GM12878 (cell line): ENCODE data around the gene AFF2. TPM values are rescaled to one million over a fixed set of nuclear protein-coding genes. Genes with fewer than 3 reads are reported as not detected.

Source experiments
- ATAC-seq: fragments of 200-7000 bp; cut with Tn5 transposase; 3 replicates; pipeline ENCODE4 v1.9.1; 2020; ENCODE audit warnings: mild to moderate bottlenecking, moderate library complexity
- BruUV-seq: library from RNA; stranded (reverse); fragments of 400-500 nt; replicated peaks from 2 replicates; lab custom pipeline; 2021; lab: Mats Ljungman, UMichigan
- CTCF ChIA-PET: fragments of 300-600 bp; sonication (Branson Sonifier 250); formaldehyde crosslinking; extraction: SDS; loops from one replicate; lab custom pipeline; 2021; ENCODE audit warnings: inconsistent platforms; lab: Yijun Ruan, JAX
- POLR2A ChIA-PET: fragments of 350-600 bp; formaldehyde crosslinking; extraction: SDS; loops from one replicate; lab custom pipeline; 2021; ENCODE audit warnings: inconsistent platforms; lab: Charles Lee
- RAD21 ChIA-PET: fragments of 300-600 bp; sonication (Branson Sonifier 250); formaldehyde crosslinking; loops from one replicate; lab custom pipeline; 2023; ENCODE audit warnings: antibody characterized with exemption; ENCODE audit not compliant: unreplicated experiment; lab: Charles Lee
- SMC1A ChIA-PET: fragments of 300-600 bp; sonication (Branson Sonifier 250); formaldehyde crosslinking; loops from one replicate; lab custom pipeline; 2023; ENCODE audit not compliant: unreplicated experiment, uncharacterized antibody; lab: Charles Lee
- DNase-seq: peaks from one replicate; pipeline ENCODE4 v3.0.0-alpha.2; 2011; ENCODE audit warnings: low read depth, low spot score
- FAIRE-seq: peaks from 3 replicates; lab custom pipeline; 2011; peaks lifted over from hg19 to GRCh38; lab: Jason Lieb, UNC
- H2AFZ ChIP-seq: 2 replicates; pipeline ENCODE4 v1.6.0; 2011; ENCODE audit warnings: low read depth, low read length, control low read depth; ENCODE audit not compliant: control insufficient read depth
- H3K27ac ChIP-seq: 2 replicates; pipeline ENCODE4 v1.5.1; 2011; ENCODE audit warnings: control low read depth; ENCODE audit not compliant: control insufficient read depth, insufficient read depth
- H3K27me3 ChIP-seq, 2 experiments: replicated peaks in 1 of 2; 2 replicates each; pipeline versions ENCODE4 v1.6.0 to v1.6.1; 2011; ENCODE audit warnings: low read length in 1 of 2; ENCODE audit not compliant: control insufficient read depth in 2 of 2, insufficient read depth in 2 of 2
- H3K36me3 ChIP-seq, 2 experiments: 2 replicates each; pipeline ENCODE4 v1.5.1; 2011; ENCODE audit warnings: low read length in 1 of 2; ENCODE audit not compliant: control insufficient read depth in 2 of 2, insufficient read depth in 2 of 2
- H3K4me1 ChIP-seq: 2 replicates; pipeline ENCODE4 v1.6.1; 2011; ENCODE audit warnings: mild to moderate bottlenecking, low read length, moderate library complexity, mixed read lengths; ENCODE audit not compliant: control insufficient read depth, insufficient read depth
- H3K4me2 ChIP-seq: 2 replicates; pipeline ENCODE4 v1.6.0; 2011; ENCODE audit warnings: control low read depth; ENCODE audit not compliant: control insufficient read depth, insufficient read depth
- H3K4me3 ChIP-seq: fragments of 200-600 bp; sonication (generic); 2 replicates; pipeline ENCODE4 v1.5.1; 2016
- H3K79me2 ChIP-seq: 2 replicates; pipeline ENCODE4 v1.6.0; 2011; ENCODE audit warnings: low read length; ENCODE audit not compliant: control insufficient read depth, insufficient read depth
- H3K9ac ChIP-seq: 2 replicates; pipeline ENCODE4 v1.8.0; 2011; ENCODE audit warnings: low read length, control low read depth, mixed read lengths; ENCODE audit not compliant: control insufficient read depth, insufficient read depth
- H3K9me3 ChIP-seq: replicated peaks from 3 replicates; pipeline ENCODE4 v1.5.1; 2011; ENCODE audit warnings: mild to moderate bottlenecking, low read length; ENCODE audit not compliant: control insufficient read depth, insufficient read depth
- H4K20me1 ChIP-seq: 2 replicates; pipeline ENCODE4 v1.6.0; 2011; ENCODE audit not compliant: control insufficient read depth, insufficient read depth
- CBFB ChIP-seq: IDR thresholded peaks from 2 replicates; pipeline ENCODE4 v1.6.1; 2016; ENCODE audit warnings: antibody characterized with exemption, low read depth
- FOXM1 ChIP-seq: IDR thresholded peaks from 2 replicates; pipeline ENCODE4 v1.6.1; 2012; ENCODE audit warnings: low read depth, mild to moderate bottlenecking, inconsistent platforms, low read length, moderate library complexity
- IKZF1 ChIP-seq: fragments of 450-650 bp; conservative IDR thresholded peaks from 2 replicates; pipeline ENCODE4 v1.6.1; 2017; ENCODE audit warnings: antibody characterized with exemption, mild to moderate bottlenecking
- IRF5 ChIP-seq: fragments of 450-650 bp; IDR thresholded peaks from 2 replicates; pipeline ENCODE4 v1.6.1; 2017; ENCODE audit warnings: borderline replicate concordance
- KAT2A ChIP-seq: conservative IDR thresholded peaks from 2 replicates; pipeline ENCODE4 v1.6.1; 2011; ENCODE audit warnings: low read depth, low read length; ENCODE audit not compliant: control insufficient read depth
- PAX8 ChIP-seq: fragments of 450-650 bp; IDR thresholded peaks from 2 replicates; pipeline ENCODE4 v1.6.1; 2017; ENCODE audit warnings: mild to moderate bottlenecking, moderate library complexity
- POLR2AphosphoS2 ChIP-seq: IDR thresholded peaks from 2 replicates; pipeline ENCODE4 v1.6.1; 2011; ENCODE audit warnings: low read depth, mild to moderate bottlenecking, low read length, improper control_type of control experiment, moderate library complexity
- SMC3 ChIP-seq: IDR thresholded peaks from 2 replicates; pipeline ENCODE4 v1.6.1; 2011; ENCODE audit warnings: low read length, improper control_type of control experiment, borderline replicate concordance
- ZBTB4 ChIP-seq: fragments of 450-650 bp; formaldehyde crosslinking; IDR thresholded peaks from 2 replicates; pipeline ENCODE4 v1.4.0; 2022; ENCODE audit warnings: mild to moderate bottlenecking, moderate library complexity
- ZNF687 ChIP-seq: fragments of 450-650 bp; IDR thresholded peaks from 2 replicates; pipeline ENCODE4 v1.6.1; 2017; ENCODE audit warnings: mild to moderate bottlenecking, moderate library complexity
- WGBS: methylation state at CpG from one replicate; pipeline ENCODE4 v1.1.6; 2016; ENCODE audit warnings: low lambda C conversion rate; ENCODE audit not compliant: insufficient replicate concordance, insufficient coverage; ENCODE audit errors: missing lambda C conversion rate; 5-methylcytosine and 5-hydroxymethylcytosine counted together
- in situ Hi-C: fragments of 300-500 bp; cut with MboI; formaldehyde crosslinking; loops from 9 replicates; pipeline ENCODE4 v1.14.3; 2018; ENCODE audit warnings: mixed read lengths
- intact Hi-C: fragments of 100-400 bp; cut with micrococcal nuclease; formaldehyde crosslinking; loops from one replicate; pipeline ENCODE4 v1.14.2; 2022; ENCODE audit not compliant: unreplicated experiment
- polyA plus RNA-seq, 11 experiments: library from polyadenylated mRNA; depleted of rRNA in 4 of 11; unstranded in 6 of 11; stranded (reverse) in 5 of 11; fragments of >200 nt; fragmentation: Nextera tagmentation in 4 of 11; fragmentation: Illumina TruSeq in 1 of 11; extraction: Ambion mirVana in 4 of 11; extraction: Trizol in 1 of 11; gene quantifications; 1 replicate in 1 of 11; 2 replicates in 10 of 11; pipeline versions ENCODE4 v1.2.1 to v1.2.3, GENCODE V29; 2011 to 2016; ENCODE audit warnings: inconsistent platforms in 2 of 11, missing spikeins in 2 of 11, low read depth in 1 of 11
- total RNA-seq, 4 experiments: library from RNA; depleted of rRNA in 3 of 4; stranded (reverse); fragments of >200 nt in 3 of 4; fragmentation: Illumina TruSeq in 1 of 4; extraction: Trizol in 1 of 4; gene quantifications; 2 replicates each; pipeline versions ENCODE4 v1.2.1 to v1.2.3, GENCODE V29; 2013 to 2021
- TF ChIP-seq, protein P1 (sequence below): fragments of 450-650 bp; IDR thresholded peaks from 2 replicates; pipeline ENCODE4 v1.6.1; 2016; ENCODE audit warnings: mild to moderate bottlenecking
- TF ChIP-seq, protein P2 (sequence below): fragments of 450-650 bp; IDR thresholded peaks from 2 replicates; pipeline ENCODE4 v1.6.1; 2017; ENCODE audit warnings: low read depth, mild to moderate bottlenecking, moderate library complexity

Gene AFF2
- total and polyA plus RNA-seq, 10 of the 15 experiments (the other 5 are each of a cell fraction or from before 2014, with no cell fraction given) = under 0.01 to 0.03 TPM; not detected in 8

GRCh38 chrX:148995661-148996060 is 495.2 kb downstream of the AFF2 start:
- no peak for FAIRE-seq
- intact Hi-C loops = no loop called here
- H3K79me2 ChIP-seq = no peaks in the 10 kb centered on the region
- no peaks in the 10 kb centered on the region for H3K4me1 ChIP-seq
- no peak for DNase-seq
- 0% methylated on average over 3 of the region's 3 CpGs for whole genome bisulfite sequencing
- no peaks in the 10 kb centered on the region for H3K36me3 ChIP-seq
- in situ Hi-C loops = no loop called here
- H3K27me3 ChIP-seq = no peaks in the 10 kb centered on the region
- SMC1A ChIA-PET = interaction anchor here (0.6 to 2.3 kb wide), 7 partner anchors 11 to 110 kb away, joined by 3 to 10 read pairs (median 4); no protein-coding TSS in a partner anchor
- H2AFZ ChIP-seq = no peak overlapping the region
- H4K20me1 ChIP-seq = no peaks in the 10 kb centered on the region
- BruUV-seq = no TSS peak
- no peak overlapping the region for H3K4me3 ChIP-seq
- H3K9ac ChIP-seq = no peak overlapping the region
- RAD21 ChIA-PET = interaction anchor here (0.7 to 1.8 kb wide), 3 partner anchors 10 to 80 kb away, joined by 3 to 5 read pairs (median 4); no protein-coding TSS in a partner anchor
- POLR2A ChIA-PET = interaction anchor here (1.1 to 1.4 kb wide), 2 partner anchors 11 to 22 kb away, joined by 3 to 5 read pairs; no protein-coding TSS in a partner anchor
- no peak for ATAC-seq
- no peak overlapping the region for H3K27ac ChIP-seq
- no peaks in the 10 kb centered on the region for H3K9me3 ChIP-seq
- CTCF ChIA-PET = interaction anchor here (1.0 to 1.9 kb wide), 3 partner anchors 10 to 28 kb away, joined by 4 to 6 read pairs (median 4); no protein-coding TSS in a partner anchor
- H3K4me2 ChIP-seq = no peak overlapping the region
- TF ChIP-seq KAT2A (no peak), FOXM1 (no peak), IKZF1 (no peak), CBFB (no peak), ZBTB4 (CRISPR knock-in tag) (no peak), POLR2AphosphoS2 (no peak), SMC3 (no peak), PAX8 (no peak), IRF5 (no peak), ZNF687 (no peak)
- TF ChIP-seq, protein P1, sequence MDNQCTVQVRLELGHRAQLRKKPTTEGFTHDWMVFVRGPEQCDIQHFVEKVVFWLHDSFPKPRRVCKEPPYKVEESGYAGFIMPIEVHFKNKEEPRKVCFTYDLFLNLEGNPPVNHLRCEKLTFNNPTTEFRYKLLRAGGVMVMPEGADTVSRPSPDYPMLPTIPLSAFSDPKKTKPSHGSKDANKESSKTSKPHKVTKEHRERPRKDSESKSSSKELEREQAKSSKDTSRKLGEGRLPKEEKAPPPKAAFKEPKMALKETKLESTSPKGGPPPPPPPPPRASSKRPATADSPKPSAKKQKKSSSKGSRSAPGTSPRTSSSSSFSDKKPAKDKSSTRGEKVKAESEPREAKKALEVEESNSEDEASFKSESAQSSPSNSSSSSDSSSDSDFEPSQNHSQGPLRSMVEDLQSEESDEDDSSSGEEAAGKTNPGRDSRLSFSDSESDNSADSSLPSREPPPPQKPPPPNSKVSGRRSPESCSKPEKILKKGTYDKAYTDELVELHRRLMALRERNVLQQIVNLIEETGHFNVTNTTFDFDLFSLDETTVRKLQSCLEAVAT = no peak
- TF ChIP-seq, protein P2, sequence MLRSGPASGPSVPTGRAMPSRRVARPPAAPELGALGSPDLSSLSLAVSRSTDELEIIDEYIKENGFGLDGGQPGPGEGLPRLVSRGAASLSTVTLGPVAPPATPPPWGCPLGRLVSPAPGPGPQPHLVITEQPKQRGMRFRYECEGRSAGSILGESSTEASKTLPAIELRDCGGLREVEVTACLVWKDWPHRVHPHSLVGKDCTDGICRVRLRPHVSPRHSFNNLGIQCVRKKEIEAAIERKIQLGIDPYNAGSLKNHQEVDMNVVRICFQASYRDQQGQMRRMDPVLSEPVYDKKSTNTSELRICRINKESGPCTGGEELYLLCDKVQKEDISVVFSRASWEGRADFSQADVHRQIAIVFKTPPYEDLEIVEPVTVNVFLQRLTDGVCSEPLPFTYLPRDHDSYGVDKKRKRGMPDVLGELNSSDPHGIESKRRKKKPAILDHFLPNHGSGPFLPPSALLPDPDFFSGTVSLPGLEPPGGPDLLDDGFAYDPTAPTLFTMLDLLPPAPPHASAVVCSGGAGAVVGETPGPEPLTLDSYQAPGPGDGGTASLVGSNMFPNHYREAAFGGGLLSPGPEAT = no peak
